Measurements from ENCODE around the gene TEX53.
A peak's percentile ranks its signal among the peaks of the same experiment; 100 is the strongest.

TEX53 gene

GRCh38 chr9:114688909-114689610 lies 31.5 kb upstream of the TEX53 start:
- peak overlapping the region; percentile 96 for H3K27ac Mint-ChIP-seq
- peaks cover 13% of the 10 kb centered on the region for H3K27me3 Mint-ChIP-seq (ENCODE audit: low read depth)
- H3K9me3 Mint-ChIP-seq = peaks cover 25% of the 10 kb centered on the region
- H3K4me1 Mint-ChIP-seq (ENCODE audit: low read depth) = peaks cover 74% of the 10 kb centered on the region
- DNase-seq (ENCODE audit: low spot score) = no peak
- H3K36me3 Mint-ChIP-seq (ENCODE audit: low read depth) = peaks cover 49% of the 10 kb centered on the region
- no peak overlapping the region for H3K4me3 Mint-ChIP-seq

- Mint-ChIP-seq H3K4me1 (ENCODE audit: low read depth) (peaks cover 71% of the 10 kb centered on the region), H3K36me3 (ENCODE audit: low read depth) (peaks cover 48% of the 10 kb centered on the region), H3K4me3 (no peak overlapping the region), H3K9me3 (peaks cover 26% of the 10 kb centered on the region), H3K27ac (no peak overlapping the region), H3K27me3 (ENCODE audit: low read depth) (peaks cover 10% of the 10 kb centered on the region)
- DNase-seq (ENCODE audit: low spot score) = no peak
These were observed 30.8 kb upstream of the TEX53 start for GRCh38 chr9:114688379-114688778.

- Mint-ChIP-seq H3K4me3 (peak overlapping the region; percentile 15), H3K9me3 (peaks cover 26% of the 10 kb centered on the region), H3K4me1 (ENCODE audit: low read depth) (peaks cover 66% of the 10 kb centered on the region), H3K27me3 (ENCODE audit: low read depth) (peaks cover 5% of the 10 kb centered on the region), H3K27ac (peak overlapping the region; percentile 49), H3K36me3 (ENCODE audit: low read depth) (peaks cover 47% of the 10 kb centered on the region)
- no peak for DNase-seq (ENCODE audit: low spot score)
These were observed 29.4 kb upstream of the TEX53 start for GRCh38 chr9:114687034-114687433.

- peaks cover 5% of the 10 kb centered on the region for H3K27me3 Mint-ChIP-seq (ENCODE audit: low read depth)
- H3K4me3 Mint-ChIP-seq = no peak overlapping the region
- H3K9me3 Mint-ChIP-seq = peaks cover 26% of the 10 kb centered on the region
- DNase-seq (ENCODE audit: low spot score) = no peak
- H3K4me1 Mint-ChIP-seq (ENCODE audit: low read depth) = peaks cover 63% of the 10 kb centered on the region
- H3K27ac Mint-ChIP-seq = no peak overlapping the region
- H3K36me3 Mint-ChIP-seq (ENCODE audit: low read depth) = peaks cover 45% of the 10 kb centered on the region
These were observed 28.3 kb upstream of the TEX53 start for GRCh38 chr9:114685951-114686350.

- Mint-ChIP-seq H3K36me3 (ENCODE audit: low read depth) (peaks cover 34% of the 10 kb centered on the region), H3K4me3 (no peak overlapping the region), H3K4me1 (ENCODE audit: low read depth) (peaks cover 46% of the 10 kb centered on the region), H3K27ac (no peak overlapping the region), H3K9me3 (peaks cover 26% of the 10 kb centered on the region), H3K27me3 (ENCODE audit: low read depth) (peaks cover 3% of the 10 kb centered on the region)
- DNase-seq (ENCODE audit: low spot score) = no peak
These were observed 26.4 kb upstream of the TEX53 start for GRCh38 chr9:114684036-114684435.

GRCh38 chr9:114682846-114683245 lies 25.2 kb upstream of the TEX53 start:
- peaks cover 20% of the 10 kb centered on the region for H3K9me3 Mint-ChIP-seq
- peaks cover 7% of the 10 kb centered on the region for H3K27me3 Mint-ChIP-seq (ENCODE audit: low read depth)
- peaks cover 23% of the 10 kb centered on the region for H3K36me3 Mint-ChIP-seq (ENCODE audit: low read depth)
- H3K27ac Mint-ChIP-seq = no peak overlapping the region
- no peak overlapping the region for H3K4me3 Mint-ChIP-seq
- H3K4me1 Mint-ChIP-seq (ENCODE audit: low read depth) = peaks cover 43% of the 10 kb centered on the region
- no peak for DNase-seq (ENCODE audit: low spot score)

- H3K27ac Mint-ChIP-seq = peak within 1 kb of the TSS; percentile 93
- H3K4me3 Mint-ChIP-seq = peak within 1 kb of the TSS; percentile 43
- H3K36me3 Mint-ChIP-seq (ENCODE audit: low read depth) = peaks cover 12% of the 10 kb centered on the region
- peaks cover 42% of the 10 kb centered on the region for H3K4me1 Mint-ChIP-seq (ENCODE audit: low read depth)
- H3K27me3 Mint-ChIP-seq (ENCODE audit: low read depth) = peaks cover 7% of the 10 kb centered on the region
- H3K9me3 Mint-ChIP-seq = peaks cover 13% of the 10 kb centered on the region
- DNase-seq (ENCODE audit: low spot score) = peak; percentile 81
These were observed 24.2 kb upstream of the TEX53 start, which contains the start of gene TEX48 for GRCh38 chr9:114681594-114682332. Gene TEX48 (minus strand): TSS chr9:114682192. CDS start chr9:114671723, 10,469 bp downstream.

- peaks cover 34% of the 10 kb centered on the region for H3K4me1 Mint-ChIP-seq (ENCODE audit: low read depth)
- no peak overlapping the region for H3K27ac Mint-ChIP-seq
- no peak for DNase-seq (ENCODE audit: low spot score)
- peaks cover 6% of the 10 kb centered on the region for H3K36me3 Mint-ChIP-seq (ENCODE audit: low read depth)
- no peak overlapping the region for H3K4me3 Mint-ChIP-seq
- peaks cover 7% of the 10 kb centered on the region for H3K27me3 Mint-ChIP-seq (ENCODE audit: low read depth)
- peaks cover 4% of the 10 kb centered on the region for H3K9me3 Mint-ChIP-seq
These were observed 22.8 kb upstream of the TEX53 start for GRCh38 chr9:114680259-114681001.

GRCh38 chr9:114678795-114679194 lies 21.2 kb upstream of the TEX53 start:
- H3K4me3 Mint-ChIP-seq = no peak overlapping the region
- no peaks in the 10 kb centered on the region for H3K36me3 Mint-ChIP-seq (ENCODE audit: low read depth)
- DNase-seq (ENCODE audit: low spot score) = no peak
- no peak overlapping the region for H3K27ac Mint-ChIP-seq
- H3K9me3 Mint-ChIP-seq = no peaks in the 10 kb centered on the region
- peaks cover 37% of the 10 kb centered on the region for H3K4me1 Mint-ChIP-seq (ENCODE audit: low read depth)
- peaks cover 11% of the 10 kb centered on the region for H3K27me3 Mint-ChIP-seq (ENCODE audit: low read depth)

GRCh38 chr9:114678130-114678529 lies 20.5 kb upstream of the TEX53 start:
- Mint-ChIP-seq H3K27ac (no peak overlapping the region), H3K4me1 (ENCODE audit: low read depth) (peaks cover 34% of the 10 kb centered on the region), H3K9me3 (no peaks in the 10 kb centered on the region), H3K27me3 (ENCODE audit: low read depth) (peaks cover 11% of the 10 kb centered on the region), H3K4me3 (no peak overlapping the region), H3K36me3 (ENCODE audit: low read depth) (no peaks in the 10 kb centered on the region)
- DNase-seq (ENCODE audit: low spot score) = no peak

GRCh38 chr9:114677418-114677817 lies 19.8 kb upstream of the TEX53 start:
- H3K4me1 Mint-ChIP-seq (ENCODE audit: low read depth) = peaks cover 32% of the 10 kb centered on the region
- no peaks in the 10 kb centered on the region for H3K9me3 Mint-ChIP-seq
- peak overlapping the region; percentile 21 for H3K4me3 Mint-ChIP-seq
- H3K36me3 Mint-ChIP-seq (ENCODE audit: low read depth) = no peaks in the 10 kb centered on the region
- no peak overlapping the region for H3K27ac Mint-ChIP-seq
- peaks cover 11% of the 10 kb centered on the region for H3K27me3 Mint-ChIP-seq (ENCODE audit: low read depth)
- DNase-seq (ENCODE audit: low spot score) = no peak

- Mint-ChIP-seq H3K4me3 (no peak overlapping the region), H3K27ac (no peak overlapping the region), H3K9me3 (no peaks in the 10 kb centered on the region), H3K27me3 (ENCODE audit: low read depth) (peaks cover 11% of the 10 kb centered on the region), H3K4me1 (ENCODE audit: low read depth) (peaks cover 27% of the 10 kb centered on the region), H3K36me3 (ENCODE audit: low read depth) (no peaks in the 10 kb centered on the region)
- DNase-seq (ENCODE audit: low spot score) = no peak
These were observed 19.3 kb upstream of the TEX53 start for GRCh38 chr9:114676901-114677300.

- H3K27me3 Mint-ChIP-seq (ENCODE audit: low read depth) = peaks cover 11% of the 10 kb centered on the region
- H3K9me3 Mint-ChIP-seq = peaks cover 4% of the 10 kb centered on the region
- H3K4me3 Mint-ChIP-seq = no peak overlapping the region
- H3K27ac Mint-ChIP-seq = no peak overlapping the region
- no peak for DNase-seq (ENCODE audit: low spot score)
- peaks cover 21% of the 10 kb centered on the region for H3K4me1 Mint-ChIP-seq (ENCODE audit: low read depth)
- H3K36me3 Mint-ChIP-seq (ENCODE audit: low read depth) = no peaks in the 10 kb centered on the region
These were observed 17.4 kb upstream of the TEX53 start for GRCh38 chr9:114674798-114675540.
